HCT116 (cell line): ENCODE measurements around the gene STX16. TPM values are rescaled to one million over a fixed set of nuclear protein-coding genes. Genes with fewer than 3 reads are reported as not detected.

Experiments
- ATAC-seq: fragments of 200-7000 bp; cut with Tn5 transposase; 2 replicates; pipeline ENCODE4 v1.9.1; 2020; ENCODE audit warnings: mild to moderate bottlenecking, moderate library complexity
- BruUV-seq: library from RNA; stranded (reverse); fragments of 400-500 nt; replicated peaks from 2 replicates; lab custom pipeline; 2021; lab: Mats Ljungman, UMichigan
- CTCF ChIA-PET: fragments of 300-600 bp; sonication (Branson Sonifier 250); formaldehyde crosslinking; loops from one replicate; lab custom pipeline; 2021; ENCODE audit warnings: antibody characterized with exemption; lab: Charles Lee
- POLR2A ChIA-PET: fragments of 300-600, 350-600 bp; sonication (Branson Sonifier 250); formaldehyde crosslinking; loops from one replicate; lab custom pipeline; 2021; ENCODE audit warnings: antibody characterized with exemption; lab: Charles Lee
- RAD21 ChIA-PET, 2 experiments: fragments of 300-600 bp; sonication (Branson Sonifier 250); formaldehyde crosslinking; loops; one replicate each; lab custom pipeline; 2023; ENCODE audit warnings: low total read pairs in 2 of 2; ENCODE audit not compliant: uncharacterized antibody in 2 of 2, unreplicated experiment in 2 of 2, low non-redundant PET in 1 of 2; lab: Charles Lee
- DNase-seq: peaks from one replicate; pipeline ENCODE4 v3.0.0-alpha.2; 2010; ENCODE audit warnings: low read depth, low spot score
- H2AFZ ChIP-seq: fragments of 200-600 bp; shearing (Covaris generic), sonication (generic); 2 replicates; pipeline ENCODE4 v1.6.1; 2017; ENCODE audit warnings: low read depth, mixed run types, mixed read lengths, antibody characterized with exemption, low read length; ENCODE audit not compliant: poor library complexity, severe bottlenecking
- H3K27ac ChIP-seq: 2 replicates; pipeline ENCODE4 v1.5.1; 2012; ENCODE audit warnings: low read depth, low read length
- H3K27me3 ChIP-seq: fragments of 200-600 bp; sonication (generic); 2 replicates; pipeline ENCODE4 v1.6.1; 2016; ENCODE audit warnings: mixed run types, low read length, mixed read lengths; ENCODE audit not compliant: insufficient read depth
- H3K36me3 ChIP-seq, 2 experiments: fragments of 200-500 bp in 1 of 2; fragments of 200-600 bp in 1 of 2; sonication (Bioruptor generic) in 1 of 2; sonication (generic) in 1 of 2; 2 replicates each; pipeline versions ENCODE4 v1.5.1 to v1.6.1; 2014 to 2016; ENCODE audit warnings: low read length in 2 of 2, inconsistent platforms in 1 of 2, mixed read lengths in 1 of 2, mixed run types in 1 of 2; ENCODE audit not compliant: insufficient read depth in 2 of 2, control insufficient read depth in 1 of 2
- H3K4me1 ChIP-seq, 2 experiments: fragments of 200-600 bp in 1 of 2; sonication (generic) in 1 of 2; 2 replicates each; pipeline versions ENCODE4 v1.5.1 to v1.6.1; 2012 to 2017; ENCODE audit warnings: low read length in 2 of 2, inconsistent platforms in 1 of 2, mild to moderate bottlenecking in 1 of 2, mixed read lengths in 1 of 2, mixed run types in 1 of 2, moderate library complexity in 1 of 2; ENCODE audit not compliant: insufficient read depth in 2 of 2, control insufficient read depth in 1 of 2
- H3K4me2 ChIP-seq: fragments of 200-600 bp; sonication (generic); 2 replicates; pipeline ENCODE4 v1.6.1; 2017; ENCODE audit warnings: mixed run types, low read length, mixed read lengths
- H3K4me3 ChIP-seq, 2 experiments: fragments of 200-600 bp in 1 of 2; sonication (generic) in 1 of 2; replicated peaks in 1 of 2; 2 replicates each; pipeline ENCODE4 v1.5.1; 2011 to 2016; ENCODE audit warnings: low read length in 2 of 2, control low read depth in 1 of 2, low read depth in 1 of 2, mild to moderate bottlenecking in 1 of 2, mixed read lengths in 1 of 2, mixed run types in 1 of 2
- H3K79me2 ChIP-seq: fragments of 200-600 bp; sonication (generic); 2 replicates; pipeline ENCODE4 v1.6.1; 2017; ENCODE audit warnings: mild to moderate bottlenecking, mixed run types, low read length, moderate library complexity, mixed read lengths; ENCODE audit not compliant: insufficient read depth
- H3K9ac ChIP-seq: fragments of 200-600 bp; sonication (generic); 2 replicates; pipeline ENCODE4 v1.6.1; 2016; ENCODE audit warnings: low read length, mixed read lengths
- H3K9me2 ChIP-seq: fragments of 200-600 bp; sonication (generic), shearing (Covaris generic); 2 replicates; pipeline ENCODE4 v1.6.1; 2017; ENCODE audit warnings: mixed run types, mild to moderate bottlenecking, moderate library complexity; ENCODE audit not compliant: insufficient read depth
- H3K9me3 ChIP-seq, 2 experiments: fragments of 200-500 bp in 1 of 2; fragments of 200-600 bp in 1 of 2; sonication (Bioruptor generic) in 1 of 2; sonication (generic) in 1 of 2; 2 replicates each; pipeline ENCODE4 v1.6.1; 2014 to 2017; ENCODE audit warnings: low read length in 2 of 2, mixed read lengths in 2 of 2, inconsistent platforms in 1 of 2, low read depth in 1 of 2, mild to moderate bottlenecking in 1 of 2, mixed run types in 1 of 2, moderate library complexity in 1 of 2; ENCODE audit not compliant: control insufficient read depth in 1 of 2, insufficient read depth in 1 of 2
- H4K20me1 ChIP-seq: fragments of 200-600 bp; sonication (generic), shearing (Covaris generic); 2 replicates; pipeline ENCODE4 v1.6.1; 2017; ENCODE audit warnings: mixed run types, mild to moderate bottlenecking, moderate library complexity; ENCODE audit not compliant: insufficient read depth
- CBX3 ChIP-seq: IDR thresholded peaks from 2 replicates; pipeline ENCODE4 v1.6.1; 2012; ENCODE audit warnings: low read depth
- CEBPB ChIP-seq: IDR thresholded peaks from 2 replicates; pipeline ENCODE4 v1.6.1; 2012; ENCODE audit warnings: low read depth
- EGR1 ChIP-seq: IDR thresholded peaks from 2 replicates; pipeline ENCODE4 v1.6.1; 2012; ENCODE audit warnings: low read depth
- JUND ChIP-seq: IDR thresholded peaks from 2 replicates; pipeline ENCODE4 v1.6.1; 2012
- SIN3A ChIP-seq: IDR thresholded peaks from 2 replicates; pipeline ENCODE4 v1.6.1; 2012; ENCODE audit warnings: low read depth
- TCF7L2 ChIP-seq: IDR thresholded peaks from 2 replicates; pipeline ENCODE4 v1.7.0; 2011; ENCODE audit warnings: borderline replicate concordance, inconsistent platforms; ENCODE audit not compliant: insufficient read depth, insufficient read length; ENCODE audit errors: extremely low read depth
- ZFX ChIP-seq: fragments of 450-650 bp; IDR thresholded peaks from 2 replicates; pipeline ENCODE4 v1.6.1; 2017
- ZNF274 ChIP-seq: fragments of 200-500 bp; sonication (Bioruptor generic); IDR thresholded peaks from 2 replicates; pipeline ENCODE4 v1.6.1; 2014; ENCODE audit warnings: mild to moderate bottlenecking, low read depth, low read length, inconsistent platforms
- intact Hi-C: fragments of 100-400 bp; cut with micrococcal nuclease; formaldehyde crosslinking; loops from 2 replicates; pipeline ENCODE4 v1.10.0; 2022
- total RNA-seq: library from RNA; stranded (reverse); gene quantifications from one replicate; pipeline ENCODE4 v1.2.1, GENCODE V29; 2021; ENCODE audit not compliant: unreplicated experiment

Gene STX16
- total RNA-seq, 1 experiment from 2014 or later: 55.1 TPM

DNA sequence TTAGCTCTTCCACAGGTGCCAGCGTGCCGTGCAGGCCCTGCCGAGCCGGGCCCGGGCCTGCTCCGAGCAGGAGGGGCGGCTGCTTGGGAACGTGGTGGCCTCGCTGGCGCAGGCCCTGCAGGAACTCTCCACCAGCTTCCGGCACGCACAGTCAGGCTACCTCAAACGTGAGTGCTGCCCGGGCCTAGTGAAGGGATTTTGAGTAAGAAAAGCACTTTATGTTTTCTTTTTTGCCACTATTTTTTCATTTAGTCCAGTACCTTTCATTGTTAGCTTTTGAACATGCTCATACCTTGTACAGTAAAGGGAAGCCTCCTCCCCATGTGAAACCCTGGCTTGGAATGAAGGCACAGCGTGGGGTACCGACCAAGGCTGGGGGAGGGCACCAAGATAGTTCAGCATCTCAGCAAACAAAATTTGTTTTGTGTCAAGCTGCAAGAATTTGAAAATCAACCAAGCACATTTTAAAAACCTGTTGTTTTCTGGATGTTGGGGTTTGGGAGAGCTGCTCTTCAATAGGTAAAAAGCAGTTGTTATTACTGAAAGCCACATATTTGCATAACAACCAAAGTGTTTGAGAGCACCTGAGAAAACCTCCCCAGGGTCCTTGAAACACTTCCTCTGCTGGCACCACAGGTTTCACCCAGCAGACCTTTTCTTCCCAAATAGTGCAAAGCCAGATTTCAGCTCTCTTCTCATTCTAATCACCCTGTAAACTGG, 18.4 kb downstream of the STX16 start:
- ChIA-PET RAD21 (no interaction called here), POLR2A (no interaction called here), CTCF (no interaction called here)
- no peak overlapping the region for H2AFZ ChIP-seq
- no peak for DNase-seq
- H3K36me3 ChIP-seq: peaks cover 29 to 52% of the 10 kb centered on the region in 2 experiments; a peak in 3 of 4 replicates
- H3K27me3 ChIP-seq: no peaks in the 10 kb centered on the region
- no peak overlapping the region for H3K9ac ChIP-seq
- H3K9me3 ChIP-seq: no peaks in the 10 kb centered on the region
- H3K9me2 ChIP-seq: no peaks in the 10 kb centered on the region
- intact Hi-C loops: no loop called here
- no peaks in the 10 kb centered on the region for H3K4me1 ChIP-seq
- H3K4me2 ChIP-seq: no peak overlapping the region
- H3K79me2 ChIP-seq: peaks cover 39% of the 10 kb centered on the region
- no peak overlapping the region for H3K27ac ChIP-seq
- no TSS peak for BruUV-seq
- H3K4me3 ChIP-seq: no peak overlapping the region
- ATAC-seq: no peak
- H4K20me1 ChIP-seq: no peaks in the 10 kb centered on the region
- TF ChIP-seq EGR1 (no peak), ZNF274 (no peak), JUND (no peak), ZFX (no peak)

DNA sequence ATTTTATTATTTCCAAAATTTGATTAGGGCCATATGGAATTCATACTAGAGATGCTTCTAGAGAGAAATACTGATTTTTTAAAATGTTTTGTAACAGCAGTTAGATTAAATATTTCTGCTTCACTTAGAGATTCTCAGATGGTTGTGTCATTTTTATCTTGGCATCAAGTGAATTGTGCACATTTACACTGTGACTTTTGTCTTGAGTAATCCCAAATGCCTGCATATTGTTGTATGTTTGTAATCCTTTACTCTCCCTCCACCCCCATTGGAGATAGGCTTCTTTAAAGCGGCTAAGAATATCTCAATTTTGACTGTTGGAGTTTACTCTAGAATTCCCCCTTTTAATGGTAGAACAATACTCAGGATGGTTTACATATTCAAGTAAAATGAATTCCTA, 19.0 kb downstream of the STX16 start:
- no peak overlapping the region for H3K9ac ChIP-seq
- BruUV-seq: no TSS peak
- H2AFZ ChIP-seq: no peak overlapping the region
- no peaks in the 10 kb centered on the region for H3K27me3 ChIP-seq
- H4K20me1 ChIP-seq: no peaks in the 10 kb centered on the region
- no peak for DNase-seq
- no peak for ATAC-seq
- H3K9me3 ChIP-seq: no peaks in the 10 kb centered on the region
- ChIA-PET CTCF (no interaction called here), POLR2A (no interaction called here), RAD21 (no interaction called here)
- no peak overlapping the region for H3K4me2 ChIP-seq
- H3K36me3 ChIP-seq: peaks cover 29 to 55% of the 10 kb centered on the region in 2 experiments; a peak in 3 of 4 replicates
- intact Hi-C loops: no loop called here
- no peak overlapping the region for H3K27ac ChIP-seq
- TF ChIP-seq TCF7L2: no peak
- TF ChIP-seq CBX3: no peak
- TF ChIP-seq CEBPB: no peak
- TF ChIP-seq SIN3A: no peak
- H3K4me1 ChIP-seq: no peaks in the 10 kb centered on the region
- H3K79me2 ChIP-seq: peaks cover 33% of the 10 kb centered on the region
- no peak overlapping the region for H3K4me3 ChIP-seq
- no peaks in the 10 kb centered on the region for H3K9me2 ChIP-seq
